ENCODE measurements around the gene PFKL.

PFKL gene

GRCh38 chr21:44305691-44306090, 5.8 kb downstream of the PFKL start:
- Histone ChIP-seq H3K9ac (ENCODE audit: low read length) (no peak overlapping the region), H3K4me1 (ENCODE audit: low read length) (peaks cover 5% of the 10 kb centered on the region; the same call in 1 of the 2 replicates), H3K27ac (ENCODE audit: low read length) (no peak overlapping the region), H3K9me2 (replicated peaks; ENCODE audit: insufficient read depth, low read length) (no peaks in the 10 kb centered on the region), H3K4me2 (ENCODE audit: low read depth, low read length) (no peak overlapping the region), H4K20me1 (ENCODE audit: insufficient read depth, low read length) (0 out of 2 replicates have a peak, but pooled peaks cover 4% of the 10 kb centered on the region), H3K9me3 (replicated peaks; ENCODE audit: insufficient read depth, low read length) (no peaks in the 10 kb centered on the region), H3K79me2 (ENCODE audit: low read length) (peaks cover 83% of the 10 kb centered on the region), H3F3A (ENCODE audit: insufficient read depth, low read length) (no peaks in the 10 kb centered on the region), H3K36me3 (replicated peaks; ENCODE audit: insufficient read depth, low read length) (0 out of 2 replicates have a peak, but pooled peaks cover 1% of the 10 kb centered on the region), H3K4me3 (ENCODE audit: low read length) (no peak overlapping the region), H2AFZ (ENCODE audit: low read length) (no peak overlapping the region), H3K27me3 (replicated peaks; ENCODE audit: insufficient read depth, low read length) (no peaks in the 10 kb centered on the region)
- TF ChIP-seq EZH2 (optimal IDR thresholded peaks at IDR 0.05; ENCODE audit: low read depth, low read length) (no peak), CTCF (IDR thresholded peaks at IDR 0.05; ENCODE audit: low read length) (no peak), EZH2phosphoT487 (IDR thresholded peaks at IDR 0.05; ENCODE audit: low read length) (no peak)
- no peak for DNase-seq

GRCh38 chr21:44306936-44307704, 7.3 kb downstream of the PFKL start:
- Histone ChIP-seq H3K4me3 (ENCODE audit: low read length) (no peak overlapping the region), H3K27me3 (replicated peaks; ENCODE audit: insufficient read depth, low read length) (no peaks in the 10 kb centered on the region), H2AFZ (ENCODE audit: low read length) (no peak overlapping the region), H3K79me2 (ENCODE audit: low read length) (peaks cover 69% of the 10 kb centered on the region), H3K9ac (ENCODE audit: low read length) (no peak overlapping the region), H3F3A (ENCODE audit: insufficient read depth, low read length) (no peaks in the 10 kb centered on the region), H4K20me1 (ENCODE audit: insufficient read depth, low read length) (no peaks in the 10 kb centered on the region), H3K4me2 (ENCODE audit: low read depth, low read length) (no peak overlapping the region), H3K27ac (ENCODE audit: low read length) (no peak overlapping the region), H3K9me3 (replicated peaks; ENCODE audit: insufficient read depth, low read length) (no peaks in the 10 kb centered on the region), H3K4me1 (ENCODE audit: low read length) (no peaks in the 10 kb centered on the region), H3K36me3 (replicated peaks; ENCODE audit: insufficient read depth, low read length) (peaks cover 10% of the 10 kb centered on the region; the same call in 1 of the 2 replicates), H3K9me2 (replicated peaks; ENCODE audit: insufficient read depth, low read length) (no peaks in the 10 kb centered on the region)
- TF ChIP-seq EZH2 (optimal IDR thresholded peaks at IDR 0.05; ENCODE audit: low read depth, low read length) (no peak), EZH2phosphoT487 (IDR thresholded peaks at IDR 0.05; ENCODE audit: low read length) (no peak), CTCF (IDR thresholded peaks at IDR 0.05; ENCODE audit: low read length) (no peak)
- no peak for DNase-seq

GRCh38 chr21:44310628-44311507, 11.0 kb downstream of the PFKL start:
- H3K4me2 ChIP-seq (ENCODE audit: low read depth, low read length): no peak overlapping the region
- peaks cover 10% of the 10 kb centered on the region; the same call in 1 of the 2 replicates for H3K36me3 ChIP-seq (replicated peaks; ENCODE audit: insufficient read depth, low read length)

More at GRCh38 chr21:44310628-44311507, 11.0 kb downstream of the PFKL start:
- H3K27ac ChIP-seq (ENCODE audit: low read length): no peak overlapping the region
- no peaks in the 10 kb centered on the region for H3K27me3 ChIP-seq (replicated peaks; ENCODE audit: insufficient read depth, low read length)
- DNase-seq: no peak
- H3K9me2 ChIP-seq (replicated peaks; ENCODE audit: insufficient read depth, low read length): no peaks in the 10 kb centered on the region
- H2AFZ ChIP-seq (ENCODE audit: low read length): no peak overlapping the region
- no peaks in the 10 kb centered on the region for H3K4me1 ChIP-seq (ENCODE audit: low read length)
- H3K9ac ChIP-seq (ENCODE audit: low read length): no peak overlapping the region
- no peaks in the 10 kb centered on the region for H3F3A ChIP-seq (ENCODE audit: insufficient read depth, low read length)
- H3K9me3 ChIP-seq (replicated peaks; ENCODE audit: insufficient read depth, low read length): no peaks in the 10 kb centered on the region
- no peak overlapping the region for H3K4me3 ChIP-seq (ENCODE audit: low read length)
- H4K20me1 ChIP-seq (ENCODE audit: insufficient read depth, low read length): no peaks in the 10 kb centered on the region
- no peak for TF ChIP-seq EZH2phosphoT487 (IDR thresholded peaks at IDR 0.05; ENCODE audit: low read length)
- TF ChIP-seq EZH2 (optimal IDR thresholded peaks at IDR 0.05; ENCODE audit: low read depth, low read length): no peak
- no peak for TF ChIP-seq CTCF (IDR thresholded peaks at IDR 0.05; ENCODE audit: low read length)
- H3K79me2 ChIP-seq (ENCODE audit: low read length): peaks cover 34% of the 10 kb centered on the region

Data from MM.1S (cell line).